Nephron progenitor cell (in vitro differentiated cells): ENCODE data around the gene PRSS38.

Experiments used
- DNase-seq: peaks from one replicate; pipeline ENCODE4 v3.0.0; 2021
- H3K27ac Mint-ChIP-seq: 2 replicates; pipeline ENCODE4 v1.8.0; 2021; ENCODE audit warnings: mild to moderate bottlenecking, moderate library complexity, mixed read lengths
- H3K27me3 Mint-ChIP-seq: 2 replicates; pipeline ENCODE4 v1.8.0; 2021; ENCODE audit warnings: mild to moderate bottlenecking, low read depth, mixed read lengths; ENCODE audit not compliant: poor library complexity
- H3K36me3 Mint-ChIP-seq: 2 replicates; pipeline ENCODE4 v1.8.0; 2021; ENCODE audit warnings: low read depth, mixed read lengths
- H3K4me1 Mint-ChIP-seq: 2 replicates; pipeline ENCODE4 v1.8.0; 2021; ENCODE audit warnings: mixed read lengths
- H3K4me3 Mint-ChIP-seq: 2 replicates; pipeline ENCODE4 v1.8.0; 2021; ENCODE audit warnings: mild to moderate bottlenecking, moderate library complexity, mixed read lengths
- H3K9me3 Mint-ChIP-seq: 2 replicates; pipeline ENCODE4 v1.8.0; 2021; ENCODE audit warnings: mild to moderate bottlenecking, moderate library complexity, mixed read lengths
- TF ChIP-seq, protein P1 (sequence below): fragments of 200-600 bp; sonication (generic); IDR thresholded peaks from 2 replicates; pipeline ENCODE4 v1.5.0; 2021; ENCODE audit warnings: antibody characterized with exemption

The PRSS38 gene

DNA sequence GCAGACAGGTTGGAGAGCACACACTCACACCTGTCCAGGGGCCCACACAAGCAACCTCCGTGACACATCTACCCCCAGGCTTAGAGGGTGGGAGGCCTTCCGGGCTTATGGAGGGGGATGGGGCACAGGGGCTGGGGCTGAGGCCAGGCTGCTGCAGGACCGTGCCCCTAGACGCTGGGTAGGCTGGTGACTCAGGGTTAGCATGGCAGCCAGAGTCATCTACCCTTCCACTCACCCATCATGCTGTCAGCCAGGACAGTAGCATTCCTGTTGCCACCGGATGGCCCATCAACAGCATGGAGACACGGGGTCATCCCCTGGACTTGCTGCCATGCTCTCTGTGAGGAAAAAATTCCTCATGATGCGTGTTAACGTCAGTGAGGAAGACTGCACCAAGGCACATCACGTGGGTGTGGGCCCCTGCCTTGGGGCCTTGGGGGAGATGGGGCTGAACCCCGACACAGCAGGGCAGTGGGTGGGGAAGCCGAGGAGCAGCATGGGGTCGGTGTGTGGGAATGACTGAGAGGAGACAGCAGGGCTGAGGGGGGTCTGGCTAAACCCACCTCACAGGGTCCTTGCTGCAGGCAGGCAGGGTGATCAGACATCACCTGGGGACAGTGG is 79.5 kb downstream of the PRSS38 start:
- no peak overlapping the region for H3K4me3 Mint-ChIP-seq

More for the DNA sequence above, 79.5 kb downstream of the PRSS38 start:
- DNase-seq = no peak
- no peaks in the 10 kb centered on the region for H3K36me3 Mint-ChIP-seq
- H3K27ac Mint-ChIP-seq = no peak overlapping the region
- peaks cover 10% of the 10 kb centered on the region for H3K27me3 Mint-ChIP-seq
- no peaks in the 10 kb centered on the region for H3K9me3 Mint-ChIP-seq
- H3K4me1 Mint-ChIP-seq = peaks cover 40% of the 10 kb centered on the region
- TF ChIP-seq, protein P1, sequence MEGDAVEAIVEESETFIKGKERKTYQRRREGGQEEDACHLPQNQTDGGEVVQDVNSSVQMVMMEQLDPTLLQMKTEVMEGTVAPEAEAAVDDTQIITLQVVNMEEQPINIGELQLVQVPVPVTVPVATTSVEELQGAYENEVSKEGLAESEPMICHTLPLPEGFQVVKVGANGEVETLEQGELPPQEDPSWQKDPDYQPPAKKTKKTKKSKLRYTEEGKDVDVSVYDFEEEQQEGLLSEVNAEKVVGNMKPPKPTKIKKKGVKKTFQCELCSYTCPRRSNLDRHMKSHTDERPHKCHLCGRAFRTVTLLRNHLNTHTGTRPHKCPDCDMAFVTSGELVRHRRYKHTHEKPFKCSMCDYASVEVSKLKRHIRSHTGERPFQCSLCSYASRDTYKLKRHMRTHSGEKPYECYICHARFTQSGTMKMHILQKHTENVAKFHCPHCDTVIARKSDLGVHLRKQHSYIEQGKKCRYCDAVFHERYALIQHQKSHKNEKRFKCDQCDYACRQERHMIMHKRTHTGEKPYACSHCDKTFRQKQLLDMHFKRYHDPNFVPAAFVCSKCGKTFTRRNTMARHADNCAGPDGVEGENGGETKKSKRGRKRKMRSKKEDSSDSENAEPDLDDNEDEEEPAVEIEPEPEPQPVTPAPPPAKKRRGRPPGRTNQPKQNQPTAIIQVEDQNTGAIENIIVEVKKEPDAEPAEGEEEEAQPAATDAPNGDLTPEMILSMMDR = no peak
